HG03039 (cell line): ENCODE data around the gene DUSP22.
"Not testable (repeated sequence)": the region's sequence is repeated elsewhere in the genome, so short reads cannot be mapped to it uniquely, and the experiment has no call there.

Experiments used
- ATAC-seq: cut with Tn5 transposase; IDR thresholded peaks from one replicate; pipeline ENCODE4 v1.9.1; 2021; ENCODE audit warnings: mild to moderate bottlenecking, moderate library complexity; ENCODE audit not compliant: unreplicated experiment

The DUSP22 gene

DNA sequence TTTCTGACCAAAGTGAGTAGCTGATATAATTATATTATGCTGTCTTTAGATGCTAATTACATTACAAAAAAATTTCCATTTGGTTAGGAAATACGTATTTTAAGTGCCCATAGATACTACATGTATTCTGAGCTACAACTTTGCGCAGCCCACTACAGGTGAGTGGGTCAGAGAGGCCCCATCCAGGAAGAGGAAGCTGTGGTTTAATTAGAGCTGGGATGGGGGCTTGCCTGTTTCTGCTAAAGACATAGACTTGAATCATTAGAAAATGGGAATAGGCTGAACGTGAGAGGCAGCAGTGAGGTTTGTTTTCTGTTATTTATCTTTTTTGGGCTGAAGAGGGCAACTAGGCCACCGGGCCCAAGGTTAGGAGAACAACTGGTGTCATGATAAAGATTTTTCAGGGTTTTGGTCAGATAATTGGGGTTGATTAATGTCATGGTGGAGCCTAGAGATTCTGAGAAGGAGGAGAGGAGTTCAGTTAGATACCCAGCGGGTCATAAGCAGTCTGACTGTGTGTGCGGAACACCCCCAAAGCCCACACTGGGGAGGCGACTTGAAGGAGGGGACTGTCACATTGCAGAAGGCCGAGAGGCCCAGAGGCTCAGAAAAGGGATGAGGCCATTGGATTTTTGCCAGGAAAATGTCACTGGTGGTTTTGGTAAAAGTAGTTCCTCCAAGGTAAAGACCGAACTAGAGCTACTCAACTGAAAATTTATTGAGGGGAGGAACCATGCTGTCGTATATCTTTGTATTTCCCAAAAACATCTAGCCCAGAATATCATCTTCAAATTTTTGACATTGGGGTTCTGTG is 84.7 kb downstream of the DUSP22 start:
- ATAC-seq: no peak

DNA sequence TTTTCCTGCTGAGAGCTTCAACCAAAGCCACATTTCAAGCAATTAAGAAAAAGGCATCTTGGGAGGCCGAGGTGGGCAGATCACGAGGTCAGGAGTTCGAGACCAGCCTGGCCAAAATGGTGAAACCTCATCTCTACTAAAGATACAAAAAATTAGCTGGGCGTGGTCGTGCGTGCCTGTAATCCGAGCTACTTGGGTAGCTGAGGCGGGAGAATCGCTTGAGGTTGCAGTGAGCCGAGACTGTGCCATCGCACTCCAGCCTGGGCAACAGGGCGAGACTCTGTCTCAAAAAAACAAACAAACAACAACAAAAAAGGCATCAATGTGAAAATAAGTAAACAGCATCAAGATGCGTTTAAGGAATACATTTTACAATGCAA is 85.3 kb downstream of the DUSP22 start:
- not testable (repeated sequence) for ATAC-seq

DNA sequence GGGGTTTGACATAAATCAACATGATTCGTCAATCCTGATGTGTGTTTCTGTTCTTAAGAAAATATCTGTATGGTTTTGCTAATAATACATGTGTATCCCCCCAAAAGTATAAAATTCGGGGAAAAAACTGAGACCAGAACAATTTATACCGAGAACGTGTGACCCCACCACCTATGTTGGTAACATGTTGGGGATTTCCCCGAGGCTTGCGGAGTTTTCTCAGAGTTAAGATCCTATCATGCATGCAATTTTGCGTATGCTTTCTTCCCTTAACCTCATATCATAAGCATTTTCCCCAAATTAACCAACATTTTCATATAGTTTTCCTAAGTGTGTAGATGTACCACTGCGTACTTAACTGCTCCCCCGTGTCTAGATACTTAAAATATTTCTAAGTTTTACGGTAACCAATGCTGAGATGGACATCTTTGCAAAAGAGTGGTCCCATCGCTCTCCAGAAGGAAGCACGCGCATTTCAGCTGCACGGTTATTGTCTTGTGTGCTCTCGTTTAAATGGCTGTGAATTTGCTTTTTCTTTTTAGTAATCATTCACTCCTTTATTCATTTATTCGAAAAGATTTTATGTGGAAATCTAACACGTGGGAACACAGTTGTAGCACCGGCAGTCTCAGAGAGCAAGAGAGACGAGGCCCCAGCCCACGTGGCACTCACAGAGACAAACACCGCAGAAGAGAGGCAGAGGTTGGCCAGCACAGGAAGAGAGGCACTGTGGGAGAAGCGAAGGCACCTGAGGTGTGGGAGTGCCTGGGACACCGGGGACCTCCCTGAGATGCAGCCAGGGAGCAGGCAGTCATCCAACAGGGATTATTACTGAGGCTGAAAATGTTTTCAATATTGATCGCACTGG is 86.0 kb downstream of the DUSP22 start:
- ATAC-seq: no peak

DNA sequence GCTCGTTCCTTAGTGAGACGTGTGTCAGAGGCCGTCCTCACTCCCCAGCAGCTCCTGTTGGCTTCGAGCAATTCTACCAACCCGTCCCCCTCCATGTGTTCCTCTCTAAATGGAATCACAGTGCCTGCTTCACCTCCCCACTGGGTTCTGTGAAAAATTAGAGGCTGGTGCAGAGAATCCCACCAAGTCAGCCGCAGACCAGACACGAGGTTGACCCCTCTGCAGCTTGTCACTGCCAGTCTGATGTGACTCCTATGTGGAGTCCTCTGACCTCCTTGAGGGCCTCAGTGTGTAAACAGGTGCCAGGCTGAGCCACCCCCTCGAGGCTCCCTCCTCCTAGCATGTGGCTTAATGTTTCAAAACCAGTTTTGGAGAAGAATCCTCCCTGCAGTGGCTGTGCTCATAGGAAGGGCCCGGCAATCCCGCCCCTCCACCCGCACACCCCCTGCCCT is 86.7 kb downstream of the DUSP22 start:
- no peak for ATAC-seq

DNA sequence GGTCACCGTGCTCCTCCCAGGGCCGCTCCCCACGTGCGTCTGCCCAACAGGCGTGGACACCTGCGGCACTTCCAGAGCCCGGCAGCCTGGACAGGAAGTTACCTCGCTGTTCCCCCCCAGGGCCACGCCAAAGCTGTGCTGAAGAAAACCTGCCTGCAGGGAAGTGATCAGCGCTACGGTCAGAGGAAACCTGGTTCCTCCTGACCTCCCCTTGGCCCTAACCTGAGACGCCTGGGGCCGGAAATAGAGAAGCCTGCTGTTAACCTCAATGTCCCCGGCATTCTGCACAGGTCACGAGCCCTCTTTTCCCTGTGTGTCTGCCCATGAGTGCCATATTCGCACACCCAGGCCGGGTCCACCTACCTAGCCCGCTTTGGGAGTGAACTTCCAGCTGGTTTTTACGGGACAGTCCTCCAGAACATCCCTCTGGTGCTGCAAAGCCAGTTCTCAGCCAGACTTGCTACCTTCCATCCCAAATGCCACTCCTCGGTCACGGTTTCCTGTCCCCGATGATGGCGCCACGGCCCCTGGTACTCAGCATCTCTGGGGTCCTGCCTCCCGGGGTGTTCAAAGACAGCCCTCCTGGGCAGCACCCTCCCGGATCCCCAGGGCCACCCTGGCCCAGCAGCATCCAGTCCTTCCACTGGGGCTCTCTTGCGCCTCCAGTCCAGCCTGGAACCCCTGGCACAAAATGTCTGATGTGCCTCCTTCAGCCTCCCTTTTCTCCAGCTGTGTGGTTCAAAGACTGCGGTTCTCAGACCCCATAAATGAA is 87.3 kb downstream of the DUSP22 start:
- no peak for ATAC-seq

DNA sequence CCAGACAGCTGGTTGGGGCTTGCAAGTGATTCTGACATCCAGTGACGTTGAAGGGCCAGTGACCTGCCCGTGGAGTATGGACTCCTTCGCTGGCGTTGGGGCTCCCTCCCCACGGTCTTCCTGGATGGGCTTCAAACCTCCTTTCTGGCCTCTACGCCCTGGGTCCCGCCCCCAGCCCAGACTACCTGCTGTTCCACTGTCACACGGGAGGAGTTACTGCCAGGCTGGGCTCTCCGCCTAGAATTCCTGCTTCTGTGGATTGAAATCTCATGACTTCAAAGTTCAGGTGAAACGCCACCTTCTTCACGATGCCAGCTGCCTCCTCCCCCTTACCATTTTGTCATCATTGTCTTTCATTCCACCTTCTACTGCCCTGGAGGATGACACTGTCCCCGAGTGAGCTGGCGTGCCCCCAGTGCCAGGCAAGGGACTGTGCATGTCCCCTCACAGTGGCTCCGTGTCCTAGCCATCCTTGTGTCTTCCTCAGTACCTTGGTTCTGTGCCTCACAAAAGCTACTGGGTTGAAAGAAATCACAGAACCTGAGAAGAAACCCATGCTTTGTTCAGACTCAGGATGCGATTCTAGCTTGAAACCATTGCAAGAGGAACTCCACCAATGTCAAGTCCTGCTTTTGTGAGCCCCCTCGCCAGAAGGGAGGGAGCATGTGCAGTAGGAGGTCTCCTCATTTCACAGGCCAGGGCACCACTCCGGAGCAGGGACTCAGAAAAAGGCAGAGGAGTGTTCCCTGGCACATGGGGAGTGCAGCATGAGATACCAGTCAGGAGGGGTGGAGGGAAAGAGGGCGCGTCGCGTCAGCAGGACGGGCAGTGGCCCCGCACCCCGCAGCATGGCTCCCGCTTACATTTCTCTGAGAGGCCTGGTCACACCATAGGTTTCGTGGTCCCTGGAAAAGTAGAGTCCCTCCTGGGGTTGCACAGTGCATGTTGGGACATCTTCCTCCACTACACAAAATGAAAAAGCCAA is 88.2 kb downstream of the DUSP22 start:
- ATAC-seq: no peak

DNA sequence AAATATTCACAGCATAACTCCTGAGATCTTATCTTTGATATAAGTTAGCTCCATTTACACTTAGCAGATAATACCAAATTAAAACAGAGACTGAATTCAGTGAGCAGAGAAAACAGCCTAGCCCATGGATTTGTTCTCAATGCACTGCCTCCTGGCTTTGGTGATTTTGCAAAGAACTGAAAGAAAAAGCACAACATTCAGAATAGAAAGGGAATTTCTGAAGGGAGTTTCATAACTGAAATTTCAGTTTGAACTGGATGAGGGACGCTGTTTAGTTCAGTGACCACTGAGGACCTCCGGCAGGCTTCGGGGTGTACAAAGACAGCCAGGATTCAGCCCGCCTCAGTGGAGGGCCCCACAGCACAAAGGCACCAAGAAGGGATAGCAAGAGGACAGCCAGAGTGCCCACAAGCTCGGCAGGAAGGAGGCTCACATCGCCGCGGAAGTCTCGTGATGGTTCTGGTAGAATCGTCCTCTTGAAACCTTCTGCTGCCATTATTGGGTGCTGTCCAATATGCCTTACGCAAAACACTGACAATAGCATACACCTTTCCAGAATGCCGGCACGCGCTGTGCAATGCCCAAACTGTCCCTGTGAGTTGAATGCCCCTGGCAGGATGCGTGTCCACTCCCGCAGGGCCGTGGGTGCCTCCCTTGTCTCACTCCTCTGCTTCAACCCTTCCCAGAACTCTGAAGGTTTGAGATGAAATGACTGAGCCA is 89.6 kb downstream of the DUSP22 start:
- no peak for ATAC-seq

DNA sequence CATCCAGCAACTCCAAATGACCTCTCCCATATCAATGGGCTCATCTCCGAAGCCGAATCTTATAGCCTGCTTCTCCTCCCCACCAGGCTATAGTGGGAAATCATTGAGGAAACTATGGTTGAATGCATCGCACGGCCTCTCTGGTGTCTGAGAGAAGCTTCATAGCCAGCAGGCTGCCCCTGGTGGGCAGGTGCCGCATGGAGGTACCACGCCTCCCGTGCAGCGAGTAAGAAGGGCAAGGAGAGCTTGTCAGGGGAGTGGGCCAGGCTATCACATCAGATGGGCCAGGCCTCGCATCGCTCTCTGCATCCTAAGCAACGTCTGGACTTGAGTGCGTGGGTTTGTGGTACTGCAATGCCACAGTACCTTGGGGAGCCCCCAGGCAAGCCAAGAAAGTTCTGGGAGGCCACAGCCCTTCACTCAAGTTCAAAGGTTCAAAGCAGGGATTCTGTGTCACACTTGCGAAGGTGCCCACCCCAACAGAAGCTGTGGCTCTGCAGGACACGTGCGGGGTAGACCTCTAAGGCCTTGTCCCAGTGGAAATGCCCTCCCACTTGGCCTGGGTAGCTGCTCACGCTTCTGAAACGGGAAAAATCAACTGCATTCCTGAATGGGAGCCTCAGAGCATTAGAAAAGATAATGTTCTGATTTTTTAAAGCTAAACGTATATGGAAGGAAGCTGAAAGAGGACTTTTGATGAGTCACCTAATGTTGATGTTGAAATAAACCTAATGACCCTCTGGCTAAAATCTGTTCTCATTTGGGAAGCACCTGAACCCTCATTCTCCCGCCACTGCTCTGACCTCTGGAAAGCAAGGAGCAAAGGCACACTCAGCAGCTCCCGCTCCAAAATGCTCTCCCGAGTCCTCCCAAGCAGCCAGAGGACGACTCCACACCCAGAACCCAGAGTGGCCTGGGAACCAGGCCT is 90.9 kb downstream of the DUSP22 start:
- ATAC-seq: no peak

DNA sequence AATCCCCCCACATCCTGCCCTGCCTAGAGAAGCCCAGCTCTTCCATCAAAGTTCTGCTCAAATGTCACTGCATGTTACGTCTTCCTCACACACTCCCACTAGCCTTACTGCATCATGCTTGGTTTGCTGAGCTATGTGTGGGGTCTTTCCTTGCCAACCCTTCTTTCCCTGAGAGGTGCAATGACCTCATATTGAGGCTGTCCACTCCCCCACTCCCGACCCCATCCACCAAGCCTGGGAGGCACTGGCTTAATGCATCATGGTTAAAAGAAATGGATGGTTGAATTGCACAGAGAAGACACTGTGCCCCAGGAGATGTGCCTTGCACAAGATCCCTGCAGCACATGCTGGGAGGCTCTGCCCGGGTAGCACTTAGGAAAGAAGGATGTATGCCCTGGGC is 91.6 kb downstream of the DUSP22 start:
- no peak for ATAC-seq

DNA sequence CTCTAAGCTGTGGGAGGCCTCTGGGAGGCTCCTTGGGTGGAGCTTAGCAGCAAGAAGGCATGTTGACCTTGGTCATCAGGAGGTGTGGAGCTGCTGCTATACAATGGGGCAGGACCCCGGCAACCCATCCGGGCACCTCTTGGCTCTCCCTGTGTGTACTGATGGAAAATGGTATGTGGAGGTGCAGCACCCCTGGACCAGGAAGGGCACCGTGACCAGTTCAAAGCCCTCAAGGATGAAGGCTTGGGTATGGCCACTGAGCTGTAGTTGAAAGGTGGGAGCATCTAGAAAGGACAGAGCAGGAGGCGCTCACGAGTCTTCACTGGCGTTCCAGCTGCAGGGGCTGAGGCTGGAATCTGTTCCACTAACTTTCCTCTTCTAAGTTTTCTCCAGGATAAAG is 92.6 kb downstream of the DUSP22 start:
- ATAC-seq: no peak

DNA sequence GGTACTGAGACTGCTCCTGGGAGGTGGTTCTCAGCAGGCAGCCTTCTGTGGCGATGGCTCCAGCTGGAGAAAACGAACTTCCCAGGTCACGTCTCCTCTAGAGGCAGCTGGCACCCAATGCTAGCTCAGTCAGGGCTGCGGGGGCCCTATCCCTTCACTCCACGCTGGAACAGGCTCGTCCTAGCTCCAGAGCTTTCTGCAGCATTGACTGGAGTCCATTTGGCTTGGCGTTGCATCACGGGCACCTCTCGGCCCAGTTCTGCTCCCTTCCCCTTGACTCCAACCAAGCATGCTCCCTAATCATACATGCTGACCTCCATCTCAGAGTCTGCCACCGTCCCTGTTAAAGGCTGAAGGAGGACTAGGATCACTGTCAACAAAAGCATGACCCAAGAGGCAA is 93.3 kb downstream of the DUSP22 start:
- ATAC-seq: no peak

DNA sequence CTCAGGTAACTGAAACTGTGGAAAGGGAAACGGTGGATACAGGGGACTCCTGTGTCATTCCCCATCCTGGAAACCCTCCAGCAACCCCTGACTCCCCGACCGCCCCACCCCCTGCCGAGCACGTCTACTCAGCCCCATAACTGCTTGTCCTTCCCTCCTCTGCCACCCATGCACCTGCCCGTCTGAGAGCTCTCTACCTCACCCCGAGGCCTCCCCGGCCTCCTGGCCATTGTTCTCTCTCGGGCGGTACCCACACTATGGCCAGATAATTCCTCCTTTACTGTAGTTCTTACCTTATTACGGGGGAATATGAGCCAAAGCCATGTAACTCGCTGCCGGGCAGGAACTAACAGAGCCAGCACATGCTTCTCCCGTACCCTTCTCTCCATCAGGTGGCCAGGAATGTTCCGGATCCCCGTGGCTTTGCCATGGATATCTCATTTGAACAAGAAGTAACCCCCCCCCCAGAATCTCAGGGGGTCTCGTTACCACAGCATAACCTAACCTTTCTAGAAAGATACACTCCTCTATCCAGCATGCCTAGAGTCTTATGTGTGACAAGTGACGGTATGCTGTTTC is 94.5 kb downstream of the DUSP22 start:
- ATAC-seq: no peak

DNA sequence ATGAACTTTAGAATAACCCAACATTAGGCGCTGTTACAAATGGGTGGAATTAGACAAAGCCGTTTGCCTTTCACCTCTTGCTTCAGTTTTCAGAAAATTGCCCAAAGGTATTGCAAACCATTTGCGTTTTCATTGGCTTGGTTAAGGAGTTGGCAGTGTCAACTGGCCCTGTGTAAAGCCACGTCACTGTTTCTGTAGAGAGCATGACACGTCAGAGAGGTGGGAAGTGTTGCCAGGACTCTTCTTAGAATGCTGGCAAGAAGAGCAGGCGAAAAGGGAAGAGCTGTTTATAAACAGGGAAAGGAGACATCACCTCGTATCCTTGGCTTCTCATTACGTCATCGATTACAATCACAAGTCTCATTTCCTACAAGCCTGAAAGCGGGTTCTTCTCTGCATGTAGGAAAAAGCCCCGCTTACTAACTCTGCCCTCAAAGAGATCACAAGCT is 95.0 kb downstream of the DUSP22 start:
- no peak for ATAC-seq

DNA sequence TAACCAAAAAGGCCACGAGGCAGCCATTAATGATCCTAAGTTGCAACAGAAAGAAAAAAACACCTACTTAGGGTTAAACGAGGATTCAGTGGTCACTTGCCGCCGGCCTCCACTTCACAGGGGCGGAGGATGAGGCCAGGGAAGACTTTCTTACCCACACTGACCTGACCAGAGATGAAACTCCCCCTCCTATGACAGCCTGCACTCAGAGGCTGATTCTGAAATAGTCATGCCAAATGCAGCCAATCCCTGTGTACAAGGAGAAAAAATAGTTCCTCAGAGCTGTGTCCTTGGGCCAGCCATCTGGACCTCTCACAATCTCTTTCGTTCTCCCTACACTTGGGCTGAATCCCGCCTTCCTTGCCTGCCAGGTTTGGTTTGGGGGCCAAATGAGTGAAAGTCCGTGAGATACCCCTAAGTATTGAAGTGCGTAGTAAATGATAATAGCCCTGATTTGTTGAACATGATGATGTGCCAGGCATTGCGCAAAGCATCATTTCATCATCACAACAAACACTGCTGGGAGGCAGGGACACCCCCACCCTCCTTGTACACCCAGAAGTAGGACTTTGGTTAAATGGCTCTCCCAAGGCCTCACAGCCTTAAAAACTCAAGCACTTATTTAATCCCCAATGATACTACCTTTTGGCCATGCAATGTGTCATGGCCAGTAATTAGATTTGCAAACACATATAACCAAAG is 96.1 kb downstream of the DUSP22 start:
- no peak for ATAC-seq

DNA sequence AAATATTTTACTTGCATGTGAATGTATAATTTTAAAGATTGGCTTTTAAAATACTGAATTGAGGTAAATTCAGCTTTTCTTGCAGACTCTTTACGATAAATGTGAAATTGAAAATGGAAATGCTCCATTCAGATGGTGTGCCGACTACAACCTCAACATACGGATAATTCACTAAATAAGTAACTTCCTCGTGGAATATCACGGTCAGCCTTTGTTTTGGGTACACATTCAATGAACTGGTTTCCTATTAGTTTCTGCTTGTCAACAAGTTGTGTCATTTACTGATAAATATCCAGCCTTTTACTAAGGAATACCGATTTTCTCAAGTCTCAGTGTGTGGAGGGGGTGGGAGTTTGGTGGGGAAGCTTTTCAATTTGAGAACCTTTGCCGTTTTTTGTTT is 96.9 kb downstream of the DUSP22 start:
- ATAC-seq: no peak

DNA sequence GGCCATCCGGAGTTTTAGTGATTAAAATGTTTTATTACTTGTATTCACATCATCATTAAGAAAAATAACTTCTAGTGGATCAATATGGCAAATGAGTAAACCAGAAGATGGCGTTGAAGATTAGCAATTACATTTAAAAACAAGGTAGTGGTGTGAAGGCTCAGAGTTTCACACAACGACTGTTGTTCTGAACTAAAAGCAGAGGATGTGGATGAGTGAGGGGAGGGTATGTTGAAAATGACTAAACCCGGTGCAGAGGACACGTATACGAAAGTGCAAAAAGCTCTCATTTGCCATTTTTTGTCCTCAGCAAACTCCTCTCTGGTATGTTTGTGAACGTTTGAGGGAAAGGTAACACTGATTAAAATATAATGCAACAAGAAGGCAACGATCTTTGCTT is 97.3 kb downstream of the DUSP22 start:
- ATAC-seq: no peak

DNA sequence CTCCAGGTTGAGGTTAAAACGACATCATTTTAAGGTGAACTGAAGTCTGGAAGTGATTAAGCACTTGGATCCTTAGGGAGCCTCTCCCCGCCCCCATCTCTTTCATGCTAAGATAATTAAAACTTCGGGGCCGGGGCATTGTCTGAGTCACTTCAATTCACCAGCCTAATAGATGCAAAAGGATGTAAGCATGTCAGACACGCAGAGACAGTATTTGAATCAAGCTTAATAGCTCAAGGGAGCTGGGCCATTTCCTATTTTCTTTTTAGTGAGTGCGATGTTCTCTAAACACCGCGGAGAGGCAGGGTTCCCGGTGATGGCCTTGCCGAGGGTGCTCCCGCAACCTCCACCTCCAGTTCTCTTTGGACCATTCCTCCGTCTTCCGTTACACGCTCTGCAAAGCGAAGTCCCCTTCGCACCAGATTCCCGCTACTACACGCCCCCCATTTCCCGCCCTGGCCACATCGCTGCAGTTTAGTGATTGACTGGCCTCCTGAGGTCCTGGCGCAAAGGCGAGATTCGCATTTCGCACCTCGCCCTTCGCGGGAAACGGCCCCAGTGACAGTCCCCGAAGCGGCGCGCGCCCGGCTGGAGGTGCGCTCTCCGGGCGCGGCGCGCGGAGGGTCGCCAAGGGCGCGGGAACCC is 98.7 kb downstream of the DUSP22 start:
- ATAC-seq: peak; percentile 15
